OCI-LY1 (cell line): Measurements from ENCODE around the gene PPP1R12B.

Experiments used
- H2AFZ ChIP-seq: fragments of 200-600 bp; sonication (generic), shearing (Covaris generic); 2 replicates; pipeline ENCODE4 v1.6.0; 2014; ENCODE audit warnings: antibody characterized with exemption, mild to moderate bottlenecking, low read length
- H3F3A ChIP-seq: fragments of 200-600 bp; sonication (generic), shearing (Covaris generic); 2 replicates; pipeline ENCODE4 v1.6.0; 2014; ENCODE audit warnings: mild to moderate bottlenecking, antibody characterized with exemption, low read length, moderate library complexity; ENCODE audit not compliant: insufficient read depth
- H3K27ac ChIP-seq: fragments of 200-600 bp; sonication (generic); 2 replicates; pipeline ENCODE4 v1.5.1; 2014; ENCODE audit warnings: low read length, mixed run types, mild to moderate bottlenecking, low read depth; ENCODE audit not compliant: poor library complexity, severe bottlenecking
- H3K27me3 ChIP-seq: fragments of 200-600 bp; sonication (generic); 2 replicates; pipeline ENCODE4 v1.6.0; 2014; ENCODE audit warnings: antibody characterized with exemption, mild to moderate bottlenecking, low read length, moderate library complexity; ENCODE audit not compliant: insufficient read depth
- H3K36me3 ChIP-seq: fragments of 200-600 bp; sonication (generic); 2 replicates; pipeline ENCODE4 v1.6.1; 2014; ENCODE audit warnings: mild to moderate bottlenecking, antibody characterized with exemption, low read length, moderate library complexity, mixed read lengths; ENCODE audit not compliant: insufficient read depth
- H3K4me1 ChIP-seq: fragments of 200-600 bp; sonication (generic); 2 replicates; pipeline ENCODE4 v1.5.1; 2014; ENCODE audit warnings: mild to moderate bottlenecking, low read length, moderate library complexity; ENCODE audit not compliant: insufficient read depth, severe bottlenecking
- H3K4me2 ChIP-seq: fragments of 200-600 bp; sonication (generic), shearing (Covaris generic); 2 replicates; pipeline ENCODE4 v1.6.1; 2014; ENCODE audit warnings: low read length
- H3K4me3 ChIP-seq: fragments of 200-600 bp; sonication (generic); 2 replicates; pipeline ENCODE4 v1.5.1; 2014; ENCODE audit warnings: low read length, low read depth, mild to moderate bottlenecking, mixed read lengths; ENCODE audit not compliant: poor library complexity, severe bottlenecking
- H3K79me2 ChIP-seq: fragments of 200-600 bp; shearing (Covaris generic); 2 replicates; pipeline ENCODE4 v1.6.1; 2016; ENCODE audit warnings: mixed run types, low read length, mixed read lengths; ENCODE audit not compliant: insufficient read depth
- H3K9ac ChIP-seq: fragments of 200-600 bp; sonication (generic), shearing (Covaris generic); 2 replicates; pipeline ENCODE4 v1.6.1; 2014; ENCODE audit warnings: mild to moderate bottlenecking, low read length, mixed read lengths
- H3K9me2 ChIP-seq: fragments of 200-600 bp; sonication (generic), shearing (Covaris generic); 2 replicates; pipeline ENCODE4 v1.6.1; 2014; ENCODE audit warnings: low read depth, mild to moderate bottlenecking, low read length, mixed read lengths
- H3K9me3 ChIP-seq: fragments of 200-600 bp; shearing (Covaris generic); 2 replicates; pipeline ENCODE4 v1.6.1; 2014; ENCODE audit warnings: low read length, mixed read lengths
- H4K20me1 ChIP-seq: fragments of 200-600 bp; sonication (generic), shearing (Covaris generic); 2 replicates; pipeline ENCODE4 v1.6.0; 2016; ENCODE audit warnings: mild to moderate bottlenecking, low read length; ENCODE audit not compliant: insufficient read depth
- EZH2 ChIP-seq: fragments of 200-600 bp; sonication (generic), shearing (Covaris generic); IDR thresholded peaks from 2 replicates; pipeline ENCODE4 v1.8.0; 2017; ENCODE audit warnings: borderline replicate concordance, mixed run types, mild to moderate bottlenecking, antibody characterized with exemption, low read length, moderate library complexity, mixed read lengths
- TF ChIP-seq, protein P1 (sequence below): fragments of 200-600 bp; sonication (generic), shearing (Covaris generic); IDR thresholded peaks from 2 replicates; pipeline ENCODE4 v1.5.1; 2017; ENCODE audit warnings: mild to moderate bottlenecking, antibody characterized with exemption, low read length, moderate library complexity, mixed read lengths

The PPP1R12B gene

DNA sequence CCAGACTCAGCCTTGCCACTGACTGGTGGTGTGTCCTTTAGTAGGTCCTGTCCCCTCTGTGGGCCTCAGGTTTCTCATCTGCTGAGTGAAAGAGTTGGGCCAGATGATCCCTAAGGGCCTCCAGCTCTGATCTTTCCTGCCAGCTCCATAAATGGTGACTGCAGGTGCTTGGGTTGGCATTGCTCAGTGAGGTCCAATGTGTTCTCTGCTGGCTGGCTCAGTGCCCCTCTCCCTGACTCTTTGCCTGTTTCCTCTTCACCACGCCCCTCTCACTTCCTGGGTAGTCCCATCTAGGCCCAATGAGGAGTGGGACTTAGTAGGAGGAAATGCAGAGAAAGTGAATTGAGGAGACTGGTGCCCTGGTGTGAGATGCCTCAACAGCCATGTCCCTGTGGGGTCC is 43.3 kb upstream of the PPP1R12B start:
- peaks cover 5% of the 10 kb centered on the region; the same call in 1 of the 2 replicates for H3K27me3 ChIP-seq
- H3K36me3 ChIP-seq, result no peaks in the 10 kb centered on the region
- no peak overlapping the region for H3K27ac ChIP-seq
- no peak overlapping the region for H3K9ac ChIP-seq
- no peak overlapping the region for H3K4me2 ChIP-seq
- no peaks in the 10 kb centered on the region for H3K9me2 ChIP-seq
- no peaks in the 10 kb centered on the region for H3K4me1 ChIP-seq
- TF ChIP-seq, protein P1, sequence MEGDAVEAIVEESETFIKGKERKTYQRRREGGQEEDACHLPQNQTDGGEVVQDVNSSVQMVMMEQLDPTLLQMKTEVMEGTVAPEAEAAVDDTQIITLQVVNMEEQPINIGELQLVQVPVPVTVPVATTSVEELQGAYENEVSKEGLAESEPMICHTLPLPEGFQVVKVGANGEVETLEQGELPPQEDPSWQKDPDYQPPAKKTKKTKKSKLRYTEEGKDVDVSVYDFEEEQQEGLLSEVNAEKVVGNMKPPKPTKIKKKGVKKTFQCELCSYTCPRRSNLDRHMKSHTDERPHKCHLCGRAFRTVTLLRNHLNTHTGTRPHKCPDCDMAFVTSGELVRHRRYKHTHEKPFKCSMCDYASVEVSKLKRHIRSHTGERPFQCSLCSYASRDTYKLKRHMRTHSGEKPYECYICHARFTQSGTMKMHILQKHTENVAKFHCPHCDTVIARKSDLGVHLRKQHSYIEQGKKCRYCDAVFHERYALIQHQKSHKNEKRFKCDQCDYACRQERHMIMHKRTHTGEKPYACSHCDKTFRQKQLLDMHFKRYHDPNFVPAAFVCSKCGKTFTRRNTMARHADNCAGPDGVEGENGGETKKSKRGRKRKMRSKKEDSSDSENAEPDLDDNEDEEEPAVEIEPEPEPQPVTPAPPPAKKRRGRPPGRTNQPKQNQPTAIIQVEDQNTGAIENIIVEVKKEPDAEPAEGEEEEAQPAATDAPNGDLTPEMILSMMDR, result no peak
- no peak for TF ChIP-seq EZH2
- H3K4me3 ChIP-seq, result no peak overlapping the region
- no peak overlapping the region for H2AFZ ChIP-seq
- H4K20me1 ChIP-seq, result no peaks in the 10 kb centered on the region
- no peaks in the 10 kb centered on the region for H3K9me3 ChIP-seq
- H3K79me2 ChIP-seq, result no peaks in the 10 kb centered on the region
- H3F3A ChIP-seq, result no peaks in the 10 kb centered on the region

DNA sequence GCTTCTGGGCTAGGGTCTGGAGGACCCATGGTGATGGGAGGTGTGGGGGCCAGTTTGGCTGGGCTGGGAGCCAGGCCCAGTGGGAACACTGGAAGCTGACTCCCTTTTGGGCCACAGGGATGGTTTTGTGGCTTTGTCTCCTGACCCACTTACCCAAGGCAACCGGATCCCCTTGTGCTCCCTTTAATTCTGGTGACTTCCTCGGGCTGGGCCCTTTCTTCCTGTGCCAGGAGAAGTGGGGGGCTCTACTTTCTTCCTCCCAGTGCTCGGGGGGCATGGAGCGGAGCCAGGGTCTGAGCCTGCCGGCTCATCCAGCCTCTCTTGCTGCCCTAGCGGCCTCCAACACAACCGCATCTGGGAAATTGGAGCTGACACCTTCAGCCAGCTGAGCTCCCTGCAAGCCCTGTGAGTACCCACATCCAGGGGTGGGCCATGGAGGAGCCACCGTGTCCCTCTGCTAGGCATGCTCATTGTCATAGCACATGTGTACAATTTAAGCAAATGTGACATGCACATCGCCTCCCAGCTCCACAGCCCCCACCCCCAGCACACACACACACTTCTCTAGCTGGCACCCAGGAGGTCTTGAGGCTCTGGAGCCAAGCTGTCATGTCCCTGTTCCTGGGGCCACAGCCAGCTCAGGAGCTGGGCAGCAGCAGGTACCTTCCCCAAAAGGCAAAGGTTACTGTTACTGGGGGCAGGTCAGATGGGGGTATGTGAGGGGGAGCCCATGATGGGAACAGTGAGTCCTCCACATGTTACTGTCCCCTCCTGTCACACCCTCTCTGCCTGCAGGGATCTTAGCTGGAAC is 41.8 kb upstream of the PPP1R12B start:
- TF ChIP-seq, protein P1, result no peak
- TF ChIP-seq EZH2, result no peak

DNA sequence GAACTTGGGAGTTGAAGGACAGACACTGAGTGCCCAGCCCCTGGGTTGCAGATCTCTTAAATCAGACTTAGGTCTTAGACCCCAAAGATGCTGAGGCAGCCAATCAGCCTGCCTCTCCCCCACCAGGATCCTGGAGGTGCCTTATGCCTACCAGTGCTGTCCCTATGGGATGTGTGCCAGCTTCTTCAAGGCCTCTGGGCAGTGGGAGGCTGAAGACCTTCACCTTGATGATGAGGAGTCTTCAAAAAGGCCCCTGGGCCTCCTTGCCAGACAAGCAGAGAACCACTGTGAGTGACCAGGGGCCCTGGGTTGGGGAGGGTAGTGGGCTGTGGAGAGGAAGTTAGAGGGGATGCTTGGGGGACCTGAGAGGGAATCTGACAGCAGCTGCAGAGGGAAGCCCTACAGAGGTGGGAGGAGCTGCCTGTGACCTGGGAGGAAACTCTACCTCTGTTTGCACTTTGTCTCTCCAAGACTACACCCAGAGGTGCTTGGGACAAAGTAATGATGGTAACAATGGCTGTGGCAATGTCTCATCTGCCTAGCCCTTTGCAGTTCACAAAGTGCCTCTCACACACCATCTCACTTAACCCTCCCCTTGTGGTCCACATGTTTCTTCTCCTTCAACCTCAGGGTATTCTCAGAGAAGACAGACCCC is 38.3 kb upstream of the PPP1R12B start:
- Histone ChIP-seq H3K36me3 (no peaks in the 10 kb centered on the region), H3K9me3 (no peaks in the 10 kb centered on the region), H4K20me1 (no peaks in the 10 kb centered on the region), H3K9me2 (no peaks in the 10 kb centered on the region), H3K27ac (no peak overlapping the region), H3K27me3 (peaks cover 7% of the 10 kb centered on the region; the same call in 1 of the 2 replicates), H3F3A (no peaks in the 10 kb centered on the region), H2AFZ (no peak overlapping the region), H3K4me3 (no peak overlapping the region), H3K9ac (no peak overlapping the region), H3K4me2 (no peak overlapping the region), H3K79me2 (no peaks in the 10 kb centered on the region), H3K4me1 (no peaks in the 10 kb centered on the region)
- TF ChIP-seq, protein P1, result no peak

More for the DNA sequence above, 41.8 kb upstream of the PPP1R12B start:
- Histone ChIP-seq H3F3A (no peaks in the 10 kb centered on the region), H3K9me3 (no peaks in the 10 kb centered on the region), H3K79me2 (no peaks in the 10 kb centered on the region), H3K9me2 (no peaks in the 10 kb centered on the region), H3K27ac (no peak overlapping the region), H3K36me3 (no peaks in the 10 kb centered on the region), H4K20me1 (no peaks in the 10 kb centered on the region), H3K9ac (no peak overlapping the region), H3K4me2 (no peak overlapping the region), H2AFZ (no peak overlapping the region), H3K4me3 (no peak overlapping the region), H3K4me1 (no peaks in the 10 kb centered on the region), H3K27me3 (peaks cover 5% of the 10 kb centered on the region; the same call in 1 of the 2 replicates)
